ENCODE measurements around the gene SLC35A3. TPM values are rescaled to one million over a fixed set of nuclear protein-coding genes. Genes with fewer than 3 reads are reported as not detected.

Gene SLC35A3
- total and polyA plus RNA-seq, 10 of the 15 experiments (the other 5 are each of a cell fraction or from before 2014, with no cell fraction given) = 3.6 to 24.3 (median 15.4) TPM

DNA sequence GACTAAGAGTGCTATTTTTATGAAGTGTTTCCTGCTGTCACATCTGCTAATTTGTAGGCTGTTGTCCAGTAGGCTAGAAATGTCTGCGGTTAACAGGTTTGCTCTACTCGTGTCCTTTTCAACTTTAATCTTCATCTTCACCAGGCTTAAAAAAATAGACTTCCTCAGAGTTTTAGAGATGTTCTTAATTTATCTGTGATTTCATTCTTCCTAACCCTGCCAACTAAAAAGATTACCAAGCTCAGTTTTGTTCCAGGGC, 96.1 kb downstream of the SLC35A3 start (continued):
- TF ChIP-seq MEF2B (IDR thresholded peaks at IDR 0.05; ENCODE audit: partially characterized antibody, poor library complexity, severe bottlenecking) (no peak), SREBF1 (IDR thresholded peaks at IDR 0.05; ENCODE audit: low read length) (no peak), SP1 (IDR thresholded peaks at IDR 0.05; ENCODE audit: low read depth, low read length) (no peak)
- TF ChIP-seq, protein P1, sequence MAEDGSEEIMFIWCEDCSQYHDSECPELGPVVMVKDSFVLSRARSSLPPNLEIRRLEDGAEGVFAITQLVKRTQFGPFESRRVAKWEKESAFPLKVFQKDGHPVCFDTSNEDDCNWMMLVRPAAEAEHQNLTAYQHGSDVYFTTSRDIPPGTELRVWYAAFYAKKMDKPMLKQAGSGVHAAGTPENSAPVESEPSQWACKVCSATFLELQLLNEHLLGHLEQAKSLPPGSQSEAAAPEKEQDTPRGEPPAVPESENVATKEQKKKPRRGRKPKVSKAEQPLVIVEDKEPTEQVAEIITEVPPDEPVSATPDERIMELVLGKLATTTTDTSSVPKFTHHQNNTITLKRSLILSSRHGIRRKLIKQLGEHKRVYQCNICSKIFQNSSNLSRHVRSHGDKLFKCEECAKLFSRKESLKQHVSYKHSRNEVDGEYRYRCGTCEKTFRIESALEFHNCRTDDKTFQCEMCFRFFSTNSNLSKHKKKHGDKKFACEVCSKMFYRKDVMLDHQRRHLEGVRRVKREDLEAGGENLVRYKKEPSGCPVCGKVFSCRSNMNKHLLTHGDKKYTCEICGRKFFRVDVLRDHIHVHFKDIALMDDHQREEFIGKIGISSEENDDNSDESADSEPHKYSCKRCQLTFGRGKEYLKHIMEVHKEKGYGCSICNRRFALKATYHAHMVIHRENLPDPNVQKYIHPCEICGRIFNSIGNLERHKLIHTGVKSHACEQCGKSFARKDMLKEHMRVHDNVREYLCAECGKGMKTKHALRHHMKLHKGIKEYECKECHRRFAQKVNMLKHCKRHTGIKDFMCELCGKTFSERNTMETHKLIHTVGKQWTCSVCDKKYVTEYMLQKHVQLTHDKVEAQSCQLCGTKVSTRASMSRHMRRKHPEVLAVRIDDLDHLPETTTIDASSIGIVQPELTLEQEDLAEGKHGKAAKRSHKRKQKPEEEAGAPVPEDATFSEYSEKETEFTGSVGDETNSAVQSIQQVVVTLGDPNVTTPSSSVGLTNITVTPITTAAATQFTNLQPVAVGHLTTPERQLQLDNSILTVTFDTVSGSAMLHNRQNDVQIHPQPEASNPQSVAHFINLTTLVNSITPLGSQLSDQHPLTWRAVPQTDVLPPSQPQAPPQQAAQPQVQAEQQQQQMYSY (CRISPR knock-in tag; IDR thresholded peaks at IDR 0.05) = no peak

DNA sequence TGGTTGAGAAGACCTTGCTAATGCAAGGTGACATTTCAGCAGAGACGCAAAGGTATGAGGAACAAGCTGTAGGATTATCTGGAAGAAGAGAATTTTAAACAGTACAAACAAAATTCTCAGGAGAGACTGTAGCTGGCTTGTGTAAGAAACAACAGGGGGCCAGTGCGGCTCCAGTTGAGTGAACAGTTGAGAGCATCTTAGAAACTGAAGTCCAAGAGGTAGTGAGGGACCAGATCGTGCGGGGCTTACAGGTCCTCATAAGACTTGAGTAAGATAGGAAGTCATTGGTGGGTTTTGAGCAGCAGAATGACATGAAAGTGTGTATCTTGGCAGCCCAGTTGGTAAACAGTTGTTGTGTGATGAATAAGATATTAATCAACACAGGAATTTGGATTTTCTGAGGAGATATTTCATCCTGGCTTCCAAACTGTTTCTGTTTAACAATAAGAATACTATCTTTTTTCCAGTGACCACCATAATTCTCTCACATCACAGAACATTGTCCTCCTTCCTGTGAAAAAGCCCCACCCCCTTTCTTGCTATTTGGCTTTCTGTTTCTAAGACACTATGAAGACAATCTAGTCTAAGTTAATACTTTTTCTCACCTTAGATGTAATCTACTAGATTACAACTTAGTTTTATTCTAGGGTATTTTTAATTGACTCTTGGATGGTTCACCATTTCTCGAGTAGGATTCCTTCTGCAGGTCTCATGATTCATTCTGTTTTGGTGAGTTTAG, 100.6 kb downstream of the SLC35A3 start:
- H3K4me1 ChIP-seq (ENCODE audit: control insufficient read depth, insufficient read depth, low read length) = peaks cover 4% of the 10 kb centered on the region; the same call in 1 of the 2 replicates
- no peak overlapping the region for H3K9ac ChIP-seq (ENCODE audit: control insufficient read depth, insufficient read depth, low read length)
- ChIA-PET POLR2A (interaction anchor here (0.6 to 0.7 kb wide), 2 partner anchors 34 to 1924 kb away, joined by 3 to 8 read pairs; no protein-coding TSS in a partner anchor), RAD21 (ENCODE audit: unreplicated experiment) (no interaction called here), CTCF (interaction anchor here (1.0 kb wide), 1 partner anchor 10 kb away, joined by 4 read pairs; no protein-coding TSS in a partner anchor), SMC1A (ENCODE audit: uncharacterized antibody, unreplicated experiment) (interaction anchor here (0.9 to 1.1 kb wide), 4 partner anchors 14 to 98 kb away, joined by 3 read pairs; partner anchors contain the start of genes SASS6 and TRMT13)
- peaks cover 11 to 49% of the 10 kb centered on the region in 2 experiments for H3K36me3 ChIP-seq (ENCODE audit: control insufficient read depth in 2 of 2, insufficient read depth in 2 of 2, low read length in 1 of 2)
- no peak overlapping the region for H3K27ac ChIP-seq (ENCODE audit: control insufficient read depth, insufficient read depth)
- H3K4me2 ChIP-seq (ENCODE audit: control insufficient read depth, insufficient read depth) = no peak overlapping the region
- no peak overlapping the region for H3K4me3 ChIP-seq
- WGBS (ENCODE audit: insufficient coverage, insufficient replicate concordance, low lambda C conversion rate, missing lambda C conversion rate) = 97% methylated on average over 5 of the region's 5 CpGs
- no peak for FAIRE-seq
- intact Hi-C loops (cut with micrococcal nuclease; ENCODE audit: unreplicated experiment) (no loop called here), in situ Hi-C loops (cut with MboI) (no loop called here)
- H3K9me3 ChIP-seq (replicated peaks; ENCODE audit: control insufficient read depth, insufficient read depth, low read length) = no peaks in the 10 kb centered on the region
- no peaks in the 10 kb centered on the region for H3K27me3 ChIP-seq (replicated peaks in 1 of 2; ENCODE audit: control insufficient read depth in 2 of 2, insufficient read depth in 2 of 2, low read length in 1 of 2)
- H2AFZ ChIP-seq (ENCODE audit: control insufficient read depth, low read depth, low read length) = no peak overlapping the region
- no peaks in the 10 kb centered on the region for H4K20me1 ChIP-seq (ENCODE audit: control insufficient read depth, insufficient read depth)
- TSS peak; percentile 4 for BruUV-seq (replicated peaks)
- TF ChIP-seq RUNX3 (IDR thresholded peaks at IDR 0.05; ENCODE audit: low read length) (no peak), POLR2A (IDR thresholded peaks at IDR 0.05; ENCODE audit: low read depth, low read length) (no peak), SREBF2 (IDR thresholded peaks at IDR 0.05; ENCODE audit: low read length) (no peak), POLR2AphosphoS5 (IDR thresholded peaks at IDR 0.05; ENCODE audit: low read length) (0 out of 2 replicates have a peak, but pooled peaks have one; percentile 40), BMI1 (IDR thresholded peaks at IDR 0.05; ENCODE audit: borderline replicate concordance) (no peak)
- DNase-seq (ENCODE audit: low read depth, low spot score) = no peak
- ATAC-seq = no peak
- H3K79me2 ChIP-seq (ENCODE audit: control insufficient read depth, insufficient read depth, low read length) = no peaks in the 10 kb centered on the region; the same call in none of the 2 replicates
